OCI-LY3 (cell line): ENCODE measurements around the gene SOAT2.

ENCODE experiments used
- EZH2phosphoT487 ChIP-seq: fragments of 200-600 bp; shearing (Covaris generic); IDR thresholded peaks from 2 replicates; pipeline ENCODE4 v1.6.1; 2018; ENCODE audit warnings: antibody characterized with exemption, mixed run types, low read depth
- TF ChIP-seq, protein P1 (sequence below): fragments of 200-600, 300-600 bp; sonication (generic); IDR thresholded peaks from 2 replicates; pipeline ENCODE4 v1.5.1; 2014; ENCODE audit warnings: antibody characterized with exemption, low read length, low read depth

- TF ChIP-seq, protein P1, sequence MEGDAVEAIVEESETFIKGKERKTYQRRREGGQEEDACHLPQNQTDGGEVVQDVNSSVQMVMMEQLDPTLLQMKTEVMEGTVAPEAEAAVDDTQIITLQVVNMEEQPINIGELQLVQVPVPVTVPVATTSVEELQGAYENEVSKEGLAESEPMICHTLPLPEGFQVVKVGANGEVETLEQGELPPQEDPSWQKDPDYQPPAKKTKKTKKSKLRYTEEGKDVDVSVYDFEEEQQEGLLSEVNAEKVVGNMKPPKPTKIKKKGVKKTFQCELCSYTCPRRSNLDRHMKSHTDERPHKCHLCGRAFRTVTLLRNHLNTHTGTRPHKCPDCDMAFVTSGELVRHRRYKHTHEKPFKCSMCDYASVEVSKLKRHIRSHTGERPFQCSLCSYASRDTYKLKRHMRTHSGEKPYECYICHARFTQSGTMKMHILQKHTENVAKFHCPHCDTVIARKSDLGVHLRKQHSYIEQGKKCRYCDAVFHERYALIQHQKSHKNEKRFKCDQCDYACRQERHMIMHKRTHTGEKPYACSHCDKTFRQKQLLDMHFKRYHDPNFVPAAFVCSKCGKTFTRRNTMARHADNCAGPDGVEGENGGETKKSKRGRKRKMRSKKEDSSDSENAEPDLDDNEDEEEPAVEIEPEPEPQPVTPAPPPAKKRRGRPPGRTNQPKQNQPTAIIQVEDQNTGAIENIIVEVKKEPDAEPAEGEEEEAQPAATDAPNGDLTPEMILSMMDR: no peak
- TF ChIP-seq EZH2phosphoT487: no peak
These were observed 34.3 kb upstream of the SOAT2 start for GRCh38 chr12:53068811-53069585.
